GM12874 (cell line): ENCODE measurements around the gene STUM.

Source experiments
- TF ChIP-seq, protein P1 (sequence below): IDR thresholded peaks from 2 replicates; pipeline ENCODE4 v1.5.1; 2011; ENCODE audit warnings: low read depth, mild to moderate bottlenecking, control low read depth, low read length, moderate library complexity; ENCODE audit not compliant: insufficient read depth

Gene STUM

GRCh38 chr1:226637147-226637935 lies 88.8 kb downstream of the STUM start:
- TF ChIP-seq, protein P1, sequence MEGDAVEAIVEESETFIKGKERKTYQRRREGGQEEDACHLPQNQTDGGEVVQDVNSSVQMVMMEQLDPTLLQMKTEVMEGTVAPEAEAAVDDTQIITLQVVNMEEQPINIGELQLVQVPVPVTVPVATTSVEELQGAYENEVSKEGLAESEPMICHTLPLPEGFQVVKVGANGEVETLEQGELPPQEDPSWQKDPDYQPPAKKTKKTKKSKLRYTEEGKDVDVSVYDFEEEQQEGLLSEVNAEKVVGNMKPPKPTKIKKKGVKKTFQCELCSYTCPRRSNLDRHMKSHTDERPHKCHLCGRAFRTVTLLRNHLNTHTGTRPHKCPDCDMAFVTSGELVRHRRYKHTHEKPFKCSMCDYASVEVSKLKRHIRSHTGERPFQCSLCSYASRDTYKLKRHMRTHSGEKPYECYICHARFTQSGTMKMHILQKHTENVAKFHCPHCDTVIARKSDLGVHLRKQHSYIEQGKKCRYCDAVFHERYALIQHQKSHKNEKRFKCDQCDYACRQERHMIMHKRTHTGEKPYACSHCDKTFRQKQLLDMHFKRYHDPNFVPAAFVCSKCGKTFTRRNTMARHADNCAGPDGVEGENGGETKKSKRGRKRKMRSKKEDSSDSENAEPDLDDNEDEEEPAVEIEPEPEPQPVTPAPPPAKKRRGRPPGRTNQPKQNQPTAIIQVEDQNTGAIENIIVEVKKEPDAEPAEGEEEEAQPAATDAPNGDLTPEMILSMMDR = no peak

DNA sequence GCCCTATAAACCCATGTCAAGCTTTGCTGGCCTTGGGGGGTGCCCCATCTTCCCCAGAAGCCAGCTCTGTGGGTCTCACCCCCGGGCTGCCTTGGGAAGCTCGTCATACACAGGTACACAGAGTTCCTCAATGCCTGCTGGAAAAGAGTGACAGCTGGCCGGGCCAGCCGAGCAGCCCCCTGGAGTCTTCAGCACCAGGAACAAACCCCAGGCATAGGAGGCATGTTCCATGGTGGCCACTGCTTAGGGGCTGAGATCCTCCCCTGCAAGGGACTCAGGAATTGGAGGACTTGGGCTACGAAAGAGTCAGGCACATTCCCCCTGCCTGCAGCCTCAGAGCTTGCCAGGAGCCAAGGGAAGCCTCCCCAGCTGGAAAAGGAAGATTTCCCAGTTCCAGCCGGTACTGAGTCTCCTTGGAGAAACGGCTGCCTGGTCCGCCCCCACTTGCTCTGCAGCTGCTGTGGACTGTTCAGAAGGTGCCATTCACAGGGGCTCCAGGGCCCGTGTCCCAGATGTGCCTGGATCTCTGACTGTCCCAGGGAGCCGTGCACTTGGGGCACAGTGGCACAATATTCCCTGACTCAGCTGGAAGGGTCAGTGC lies 89.5 kb downstream of the STUM start:
- TF ChIP-seq, protein P1 = no peak

DNA sequence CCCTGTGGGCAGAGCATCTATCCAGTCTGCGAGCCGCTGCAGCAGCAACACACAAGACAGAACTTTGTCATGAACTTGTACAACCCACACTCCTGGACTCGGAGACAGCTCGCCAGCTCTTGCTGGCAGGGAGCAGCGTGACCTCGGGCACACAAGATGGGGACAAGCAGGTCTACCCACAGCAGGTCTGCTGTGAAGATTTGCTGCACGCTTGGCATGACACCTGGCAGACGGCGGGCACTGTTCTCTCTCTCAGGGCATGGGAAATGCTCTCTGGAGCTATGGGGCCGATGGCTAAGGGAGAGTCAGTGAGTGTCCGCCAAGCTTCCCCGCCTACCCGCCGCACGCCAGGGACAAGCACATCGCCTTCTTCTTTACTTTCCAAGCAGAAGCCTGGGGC lies 90.0 kb downstream of the STUM start:
- TF ChIP-seq, protein P1 = no peak

DNA sequence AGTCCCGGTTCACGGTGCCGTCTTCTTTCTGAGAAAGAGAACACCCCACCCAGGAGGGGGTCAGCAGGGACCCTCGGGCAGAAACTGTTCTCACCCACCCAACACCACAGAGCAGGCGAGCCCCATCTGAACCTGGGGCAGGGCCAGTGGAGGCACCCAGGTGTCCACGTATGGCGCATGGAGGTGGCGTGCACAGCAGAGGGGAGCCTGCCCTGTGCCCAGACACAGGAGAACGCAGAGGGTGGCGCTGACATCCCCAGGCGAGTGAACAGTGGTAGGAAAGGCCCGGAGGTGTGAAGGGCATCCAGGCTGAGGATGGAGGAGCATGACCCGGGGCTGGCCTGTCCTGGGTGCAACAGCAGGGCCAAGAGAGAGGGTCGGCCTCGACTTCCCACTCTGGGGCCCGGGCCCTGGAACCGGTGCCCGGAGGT lies 91.1 kb downstream of the STUM start:
- TF ChIP-seq, protein P1 = no peak

GRCh38 chr1:226640321-226641136 lies 92.0 kb downstream of the STUM start:
- TF ChIP-seq, protein P1 = no peak

DNA sequence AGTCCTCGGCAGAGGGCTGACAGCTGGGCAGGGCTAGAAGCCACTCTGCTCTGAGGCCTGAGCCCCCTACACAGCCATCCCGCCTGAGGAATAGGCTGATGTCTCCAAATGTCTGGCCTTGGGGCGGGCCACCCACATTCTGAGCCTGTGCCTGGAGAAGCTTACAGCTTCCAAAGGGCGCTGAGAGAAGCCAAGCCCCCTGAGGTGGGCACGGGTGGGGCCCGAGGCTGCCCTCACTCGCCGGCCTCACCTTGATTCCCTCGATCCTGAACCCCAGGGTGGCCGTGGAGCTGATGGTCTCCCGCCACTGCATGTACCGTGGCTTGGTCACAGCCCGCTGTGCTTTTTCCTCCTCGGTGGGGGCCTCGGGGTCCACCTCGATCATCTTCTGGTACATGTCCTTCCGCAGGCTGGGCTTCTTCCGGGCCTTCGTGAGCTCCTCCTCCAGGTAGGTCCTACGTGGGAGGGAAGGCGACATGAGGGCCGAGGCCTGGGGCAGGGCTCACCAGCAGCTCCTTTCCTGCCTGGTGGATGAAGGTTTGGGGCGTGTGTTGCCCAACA lies 93.2 kb downstream of the STUM start:
- TF ChIP-seq, protein P1 = no peak

- TF ChIP-seq, protein P1 = no peak
Observed at GRCh38 chr1:226642421-226642820, 93.9 kb downstream of the STUM start.
